Body of pancreas (tissue), 4 donors: Measurements from ENCODE around the gene SERPINH1. TPM values are rescaled to one million over a fixed set of nuclear protein-coding genes. Genes with fewer than 3 reads are reported as not detected.

Experiments
- ATAC-seq: fragments of 150-250 bp; one replicate; pipeline ENCODE4 v1.9.1; 2016
- DNase-seq, 4 donors: peaks; one replicate each; pipeline ENCODE4 v3.0.0-alpha.2; 2019
- H3K27ac ChIP-seq, 4 donors: fragments of 200-600 bp; sonication (generic); 1 replicate in 3 of 4; 2 replicates in 1 of 4; pipeline versions ENCODE4 v1.5.1 to v1.6.1; 2016 to 2019; ENCODE audit warnings: mild to moderate bottlenecking in 1 of 4, mixed read lengths in 1 of 4, moderate library complexity in 1 of 4
- H3K27me3 ChIP-seq, 2 donors: fragments of 200-600 bp; sonication (generic); one replicate each; pipeline ENCODE4 v1.6.0; 2016; ENCODE audit warnings: mild to moderate bottlenecking in 1 of 2
- H3K36me3 ChIP-seq, 2 donors: fragments of 200-600 bp; sonication (generic); replicated peaks in 1 of 2; 2 replicates each; pipeline ENCODE4 v1.5.1; 2016; ENCODE audit warnings: low read depth in 2 of 2; ENCODE audit not compliant: insufficient read depth in 1 of 2
- H3K4me1 ChIP-seq: fragments of 200-600 bp; sonication (generic); one replicate; pipeline ENCODE4 v1.6.0; 2016
- H3K4me3 ChIP-seq, 2 donors: fragments of 200-600 bp; sonication (generic); 1 replicate in 1 of 2; 2 replicates in 1 of 2; pipeline ENCODE4 v1.5.1; 2016 to 2019
- H3K9me3 ChIP-seq, 3 donors: fragments of 200-600 bp; sonication (generic); 1 replicate in 2 of 3; 2 replicates in 1 of 3; pipeline ENCODE4 v1.5.1; 2016
- CTCF ChIP-seq, 7 experiments: fragments of 450-650 bp in 4 of 7; fragments of 200-600 bp in 3 of 7; sonication (generic) in 3 of 7; IDR thresholded peaks; one replicate each; pipeline ENCODE4 v1.5.1; 2016 to 2019; ENCODE audit warnings: antibody characterized with exemption in 7 of 7
- POLR2A ChIP-seq, 3 donors: fragments of 450-650 bp; IDR thresholded peaks; one replicate each; pipeline ENCODE4 v1.6.1; 2016; ENCODE audit warnings: antibody characterized with exemption in 3 of 3, mild to moderate bottlenecking in 2 of 3
- WGBS, 2 donors: methylation state at CpG; one replicate each; pipeline ENCODE4 v1.1.5; 2017; 5-methylcytosine and 5-hydroxymethylcytosine counted together
- intact Hi-C: fragments of 100-400 bp; cut with DNase I; formaldehyde crosslinking; loops from one replicate; pipeline ENCODE4 v1.15.1; 2023
- total RNA-seq, 2 donors: library from RNA; depleted of rRNA; stranded (reverse); fragments of >200 nt; gene quantifications; one replicate each; pipeline ENCODE4 v1.1.0, GENCODE V29; 2016

SERPINH1 gene
- total RNA-seq, 2 donors from 2014 or later = 78.3 to 166 TPM

GRCh38 chr11:75601494-75601893, 39.4 kb downstream of the SERPINH1 start:
- WGBS, 2 donors = 83 to 84% methylated on average over 7 of the region's 7 CpGs
- DNase-seq (no peak), ATAC-seq (no peak)
- H3K9me3 ChIP-seq = no peaks in the 10 kb centered on the region
- no peaks in the 10 kb centered on the region for H3K27me3 ChIP-seq
- H3K36me3 ChIP-seq = no peaks in the 10 kb centered on the region
- no peaks in the 10 kb centered on the region for H3K4me1 ChIP-seq
- no peak for TF ChIP-seq POLR2A (IDR thresholded peaks at IDR 0.05)
- TF ChIP-seq CTCF (IDR thresholded peaks at IDR 0.05) = no peak
- intact Hi-C loops = no loop called here
- no peak overlapping the region for H3K4me3 ChIP-seq
- no peak overlapping the region for H3K27ac ChIP-seq

DNA sequence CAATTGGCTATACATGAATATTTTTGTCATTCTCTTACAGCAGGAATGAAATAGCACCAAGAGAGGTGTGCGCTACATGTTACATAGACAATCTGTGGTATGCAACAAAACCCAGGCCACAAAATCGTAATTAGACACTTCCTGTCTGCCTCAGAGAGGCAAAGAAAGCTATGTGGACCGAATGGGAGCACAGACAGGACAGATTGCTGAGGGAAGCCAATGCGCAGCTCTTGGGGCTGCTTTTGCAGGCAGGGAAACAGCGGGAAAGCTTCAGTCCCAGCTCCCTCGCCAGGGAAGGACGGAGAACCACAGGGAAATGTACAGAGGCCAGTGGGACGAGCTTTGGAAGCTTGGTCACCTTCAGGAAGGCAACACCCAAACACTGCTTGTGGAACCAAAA, 40.9 kb downstream of the SERPINH1 start:
- TF ChIP-seq POLR2A (IDR thresholded peaks at IDR 0.05) (no peak), CTCF (IDR thresholded peaks at IDR 0.05) (no peak)
- no peak overlapping the region for H3K4me3 ChIP-seq
- no peak overlapping the region for H3K27ac ChIP-seq
- H3K4me1 ChIP-seq = no peaks in the 10 kb centered on the region
- no peaks in the 10 kb centered on the region for H3K9me3 ChIP-seq
- ATAC-seq (no peak), DNase-seq (no peak)
- no peaks in the 10 kb centered on the region for H3K36me3 ChIP-seq
- 76 to 85% methylated on average over 6 to 8 of the region's 8 CpGs for WGBS, 2 donors
- no peaks in the 10 kb centered on the region for H3K27me3 ChIP-seq
- intact Hi-C loops = no loop called here

DNA sequence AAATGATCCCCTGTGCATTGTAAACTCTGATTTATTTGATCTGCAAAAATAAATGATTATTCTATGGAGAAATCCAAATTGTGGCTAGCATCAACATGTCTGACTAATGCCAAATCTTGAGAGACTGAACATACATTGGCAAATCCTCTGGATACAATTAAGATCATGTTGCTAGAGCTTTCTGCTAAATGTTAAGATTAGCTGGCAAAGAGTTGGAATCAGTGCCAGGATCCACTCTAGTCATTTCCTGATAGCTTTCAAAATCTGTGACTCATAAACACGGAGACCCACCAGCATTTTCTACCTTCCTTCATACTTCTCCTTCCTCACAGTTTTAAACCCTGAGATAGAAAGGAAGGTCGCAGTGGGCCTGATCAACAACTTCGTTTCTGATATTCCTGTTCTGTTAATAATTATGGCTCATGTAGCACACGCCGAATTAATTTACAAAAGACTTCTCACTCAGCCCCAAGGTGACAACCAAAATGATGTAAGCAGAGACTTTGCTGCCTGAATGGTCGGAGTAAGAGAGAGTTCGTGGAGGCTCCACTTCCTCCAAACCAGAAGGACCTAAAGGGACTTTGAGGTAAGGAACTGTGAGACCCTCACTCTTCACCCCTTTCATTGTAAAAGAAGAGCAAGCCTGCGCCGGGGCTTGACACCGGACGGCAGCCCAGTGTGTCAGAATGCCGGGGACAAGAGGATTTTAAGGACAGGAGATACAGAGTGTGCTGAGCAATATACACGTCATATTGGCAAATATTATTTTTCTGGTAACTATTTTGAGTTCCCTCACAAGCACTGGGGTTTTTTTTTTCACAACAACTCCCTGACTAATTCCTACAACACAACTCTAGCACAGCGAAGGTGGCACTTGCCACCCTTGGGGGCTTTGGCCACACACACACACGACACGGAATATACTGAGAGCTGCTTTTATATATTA, 42.0 kb downstream of the SERPINH1 start:
- TF ChIP-seq POLR2A (IDR thresholded peaks at IDR 0.05) = no peak
- no peak for TF ChIP-seq CTCF (IDR thresholded peaks at IDR 0.05)
- intact Hi-C loops = no loop called here
- peak overlapping the region in 1 of 4 donors; percentile 36 for H3K27ac ChIP-seq

GRCh38 chr11:75606099-75606498, 44.0 kb downstream of the SERPINH1 start:
- no peaks in the 10 kb centered on the region for H3K27me3 ChIP-seq
- H3K36me3 ChIP-seq = no peaks in the 10 kb centered on the region
- WGBS, 2 donors = 70 to 74% methylated on average over 8 of the region's 8 CpGs
- DNase-seq (no peak), ATAC-seq (no peak)
- no peak for TF ChIP-seq POLR2A (IDR thresholded peaks at IDR 0.05)
- no peak for TF ChIP-seq CTCF (IDR thresholded peaks at IDR 0.05)
- intact Hi-C loops = no loop called here
- no peaks in the 10 kb centered on the region for H3K9me3 ChIP-seq
- H3K27ac ChIP-seq = no peak overlapping the region
- no peaks in the 10 kb centered on the region for H3K4me1 ChIP-seq
- no peak overlapping the region for H3K4me3 ChIP-seq

More for the DNA sequence above, 42.0 kb downstream of the SERPINH1 start:
- ATAC-seq (peak; percentile 30), DNase-seq (no peak)
- H3K27me3 ChIP-seq = no peaks in the 10 kb centered on the region
- H3K4me3 ChIP-seq = no peak overlapping the region
- no peaks in the 10 kb centered on the region for H3K36me3 ChIP-seq
- H3K4me1 ChIP-seq = no peaks in the 10 kb centered on the region
- 68 to 76% methylated on average over 16 of the region's 16 CpGs for WGBS, 2 donors
- H3K9me3 ChIP-seq = no peaks in the 10 kb centered on the region
